ENCODE measurements around the gene ZFP57. TPM values are rescaled to one million over a fixed set of nuclear protein-coding genes. Genes with fewer than 3 reads are reported as not detected.

ZFP57 gene
- polyA plus RNA-seq, 3 donors from 2014 or later = 5.2 to 9.0 TPM; not detected in 1

DNA sequence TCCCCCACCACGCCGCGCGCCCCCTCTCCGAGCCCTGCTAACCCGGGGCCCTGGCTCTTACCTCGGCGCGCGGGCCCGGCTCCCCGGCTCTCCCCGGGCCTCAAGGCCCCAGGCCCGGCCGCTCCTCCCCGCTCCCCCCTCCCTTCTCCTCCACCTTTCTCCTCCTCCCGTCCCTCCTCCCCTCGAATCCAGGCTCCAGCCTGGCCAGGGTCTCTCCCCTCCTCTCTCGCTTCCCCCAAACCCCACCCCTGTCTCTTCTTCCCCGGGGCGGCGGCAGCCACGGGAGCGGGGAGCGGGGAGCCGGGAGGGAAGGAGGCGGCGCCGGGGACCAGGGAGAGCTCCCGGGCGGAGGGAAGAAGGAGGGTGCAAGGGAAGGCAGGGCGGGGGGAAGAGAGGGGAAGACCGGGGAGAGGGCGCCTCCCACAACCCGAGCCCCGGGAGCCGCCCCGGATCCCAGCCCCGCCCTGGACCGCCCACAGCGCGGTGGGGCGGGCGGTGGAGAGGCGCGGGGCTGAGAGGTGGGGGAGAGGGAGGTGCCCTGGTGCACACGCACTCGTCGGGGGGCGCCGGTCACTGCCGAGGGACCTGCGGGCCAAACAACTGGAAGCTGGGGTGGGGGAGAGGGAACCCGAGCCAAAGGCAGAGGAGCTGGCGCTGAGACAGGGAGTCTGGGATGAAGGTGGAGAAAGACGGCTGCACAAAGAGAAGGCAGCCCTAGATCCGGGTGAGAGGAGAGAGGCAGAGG lies 48.0 kb downstream of the ZFP57 start, which contains the start of gene GABBR1:
Gene GABBR1, minus strand, starts transcription at position 395 of the 745 bp plus-strand sequence. CDS start 798 bp downstream, outside the sequence.
- DNase-seq = peak; percentile 27 to 37 (median 32)
- Mint-ChIP-seq H3K27me3 (ENCODE audit: low read depth in 3 of 3) (peaks cover 9 to 33% (median 17%) of the 10 kb centered on the region in 3 donors), H3K9me3 (no peaks in the 10 kb centered on the region), H3K36me3 (no peaks in the 10 kb centered on the region), H3K27ac (peak within 1 kb of the TSS in 3 of 6 donors; percentile 2 to 46 (median 16)), H3K4me1 (peaks cover 31 to 42% of the 10 kb centered on the region in 2 donors), H3K4me3 (peak within 1 kb of the TSS; percentile 86 to 92 (median 91))

GRCh38 chr6:29631860-29632731 lies 48.9 kb downstream of the ZFP57 start:
- peak; percentile 26 to 40 (median 26) for DNase-seq
- H3K27me3 Mint-ChIP-seq (ENCODE audit: low read depth in 3 of 3) = peaks cover 9 to 33% (median 17%) of the 10 kb centered on the region in 3 donors
- H3K36me3 Mint-ChIP-seq = no peaks in the 10 kb centered on the region
- H3K9me3 Mint-ChIP-seq = peaks cover 0 to under 1% (median 0%) of the 10 kb centered on the region in 6 donors
- peak overlapping the region in 2 of 6 donors; percentile 2 to 46 for H3K27ac Mint-ChIP-seq
- H3K4me1 Mint-ChIP-seq = peaks cover 32 to 42% of the 10 kb centered on the region in 2 donors
- peak overlapping the region; percentile 81 to 92 (median 91) for H3K4me3 Mint-ChIP-seq

GRCh38 chr6:29631209-29631810 lies 49.6 kb downstream of the ZFP57 start:
- DNase-seq = no peak
- H3K4me3 Mint-ChIP-seq = peak overlapping the region; percentile 81 to 92 (median 91)
- no peak overlapping the region for H3K27ac Mint-ChIP-seq
- peaks cover 9 to 33% (median 19%) of the 10 kb centered on the region in 3 donors for H3K27me3 Mint-ChIP-seq (ENCODE audit: low read depth in 3 of 3)
- peaks cover 35 to 42% of the 10 kb centered on the region in 2 donors for H3K4me1 Mint-ChIP-seq
- peaks cover 0 to 4% (median 0%) of the 10 kb centered on the region in 6 donors for H3K9me3 Mint-ChIP-seq
- no peaks in the 10 kb centered on the region for H3K36me3 Mint-ChIP-seq

- peaks cover 35 to 42% of the 10 kb centered on the region in 2 donors for H3K4me1 Mint-ChIP-seq
- H3K36me3 Mint-ChIP-seq = no peaks in the 10 kb centered on the region
- H3K9me3 Mint-ChIP-seq = peaks cover 0 to 4% (median 0%) of the 10 kb centered on the region in 6 donors
- no peak for DNase-seq
- no peak overlapping the region for H3K27ac Mint-ChIP-seq
- peak overlapping the region in 1 of 5 donors; percentile 91 for H3K4me3 Mint-ChIP-seq
- H3K27me3 Mint-ChIP-seq (ENCODE audit: low read depth in 3 of 3) = peaks cover 9 to 35% (median 21%) of the 10 kb centered on the region in 3 donors
Observed at GRCh38 chr6:29630315-29630714, 50.6 kb downstream of the ZFP57 start.

GRCh38 chr6:29629571-29629970 lies 51.4 kb downstream of the ZFP57 start:
- Mint-ChIP-seq H3K4me3 (peak overlapping the region in 2 of 5 donors; percentile 84 to 92), H3K9me3 (peaks cover 0 to 4% (median 0%) of the 10 kb centered on the region in 6 donors), H3K36me3 (no peaks in the 10 kb centered on the region), H3K27me3 (ENCODE audit: low read depth in 3 of 3) (peaks cover 9 to 33% (median 21%) of the 10 kb centered on the region in 3 donors), H3K27ac (no peak overlapping the region), H3K4me1 (peaks cover 35 to 42% of the 10 kb centered on the region in 2 donors)
- DNase-seq = no peak

DNA sequence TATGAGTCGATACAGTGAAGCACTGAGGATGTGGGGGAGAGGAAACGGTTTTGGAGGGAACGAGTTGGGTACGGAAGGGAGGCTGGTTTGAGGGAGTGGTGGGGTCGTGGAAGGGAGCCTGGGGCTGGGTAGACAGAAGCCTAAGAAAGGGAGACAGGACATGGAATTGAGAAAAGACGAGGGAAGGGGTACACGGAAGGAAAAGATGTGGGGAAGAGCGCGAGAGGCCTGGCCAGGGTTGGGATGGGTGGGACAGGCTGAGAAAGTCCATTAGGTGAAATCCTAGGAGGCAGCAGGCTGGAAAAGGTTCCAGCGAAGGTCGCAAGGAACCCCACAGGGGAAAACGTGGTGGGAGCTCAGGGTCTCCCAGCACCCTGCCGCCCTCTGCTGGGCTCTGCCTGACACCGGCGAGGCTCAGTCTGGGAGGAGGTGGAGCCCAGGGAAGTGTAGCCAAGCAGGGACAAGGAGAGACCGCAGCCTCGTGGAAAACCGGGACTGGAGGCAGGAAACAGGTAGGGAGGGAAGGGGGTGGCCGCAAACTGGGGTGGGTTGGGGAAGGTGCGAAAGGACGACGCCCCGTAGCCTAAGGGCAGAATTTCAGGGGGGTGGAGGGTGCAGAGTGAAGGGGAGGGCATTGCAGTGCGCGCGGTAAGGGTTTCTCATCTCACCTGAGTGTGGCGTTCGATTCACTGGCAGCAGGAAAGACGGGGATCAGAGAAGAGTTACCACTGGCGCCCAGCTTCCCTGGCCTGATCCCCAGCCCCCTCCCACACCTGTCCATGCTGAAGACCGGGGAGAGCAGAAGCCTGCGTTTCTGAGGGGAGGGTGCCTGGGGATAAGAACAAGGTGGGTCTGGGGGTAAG lies 52.3 kb downstream of the ZFP57 start:
- Mint-ChIP-seq H3K36me3 (no peaks in the 10 kb centered on the region), H3K4me1 (peaks cover 33 to 35% of the 10 kb centered on the region in 2 donors), H3K4me3 (peak overlapping the region; percentile 79 to 92 (median 84)), H3K27ac (peak overlapping the region in 4 of 6 donors; percentile 12 to 64 (median 34)), H3K9me3 (peaks cover 0 to 4% (median 0%) of the 10 kb centered on the region in 6 donors), H3K27me3 (ENCODE audit: low read depth in 3 of 3) (peaks cover 11 to 31% (median 19%) of the 10 kb centered on the region in 3 donors)
- peak in 1 of 3 donors; percentile 27 for DNase-seq

DNA sequence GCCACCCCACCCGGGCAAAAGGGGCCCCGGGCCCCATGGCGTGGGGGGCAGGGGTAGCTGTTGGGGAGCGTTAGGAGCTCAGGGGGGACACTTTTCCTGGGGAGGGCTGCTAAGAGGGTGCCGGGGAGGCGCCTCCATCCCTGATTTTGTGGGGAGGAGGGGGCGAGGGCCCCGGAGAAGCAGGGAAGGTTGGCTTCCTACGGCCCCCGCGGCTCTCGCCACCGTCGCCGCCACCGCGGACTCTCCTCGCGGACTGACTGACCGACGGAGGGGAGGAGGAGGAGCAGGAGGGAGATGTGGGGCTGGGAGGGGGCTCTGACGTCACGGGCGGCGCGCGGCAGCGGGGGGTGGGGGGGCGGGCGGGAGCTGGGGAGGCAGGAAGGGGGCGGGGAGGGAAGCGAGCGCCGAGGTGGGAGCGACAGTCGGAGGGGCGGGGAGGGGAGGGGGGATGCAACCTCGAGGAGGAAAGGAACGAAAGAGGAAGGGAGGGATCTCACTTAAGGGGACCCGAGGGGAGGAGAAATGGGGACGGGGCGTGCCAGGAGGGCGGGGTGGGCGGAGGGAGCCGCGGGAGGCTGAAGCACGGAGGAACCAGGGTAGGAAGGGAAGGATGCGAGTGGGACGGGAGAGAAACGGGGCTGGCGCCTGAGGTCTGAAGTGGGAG lies 53.1 kb downstream of the ZFP57 start:
- H3K4me1 Mint-ChIP-seq = peaks cover 29 to 30% of the 10 kb centered on the region in 2 donors
- peaks cover 0 to 4% (median 0%) of the 10 kb centered on the region in 6 donors for H3K9me3 Mint-ChIP-seq
- H3K36me3 Mint-ChIP-seq = no peaks in the 10 kb centered on the region
- H3K27me3 Mint-ChIP-seq (ENCODE audit: low read depth in 3 of 3) = peaks cover 11 to 27% (median 19%) of the 10 kb centered on the region in 3 donors
- H3K27ac Mint-ChIP-seq = peak overlapping the region in 3 of 6 donors; percentile 12 to 64 (median 20)
- peak overlapping the region; percentile 79 to 92 (median 84) for H3K4me3 Mint-ChIP-seq
- DNase-seq = peak; percentile 22 to 38 (median 26)

DNA sequence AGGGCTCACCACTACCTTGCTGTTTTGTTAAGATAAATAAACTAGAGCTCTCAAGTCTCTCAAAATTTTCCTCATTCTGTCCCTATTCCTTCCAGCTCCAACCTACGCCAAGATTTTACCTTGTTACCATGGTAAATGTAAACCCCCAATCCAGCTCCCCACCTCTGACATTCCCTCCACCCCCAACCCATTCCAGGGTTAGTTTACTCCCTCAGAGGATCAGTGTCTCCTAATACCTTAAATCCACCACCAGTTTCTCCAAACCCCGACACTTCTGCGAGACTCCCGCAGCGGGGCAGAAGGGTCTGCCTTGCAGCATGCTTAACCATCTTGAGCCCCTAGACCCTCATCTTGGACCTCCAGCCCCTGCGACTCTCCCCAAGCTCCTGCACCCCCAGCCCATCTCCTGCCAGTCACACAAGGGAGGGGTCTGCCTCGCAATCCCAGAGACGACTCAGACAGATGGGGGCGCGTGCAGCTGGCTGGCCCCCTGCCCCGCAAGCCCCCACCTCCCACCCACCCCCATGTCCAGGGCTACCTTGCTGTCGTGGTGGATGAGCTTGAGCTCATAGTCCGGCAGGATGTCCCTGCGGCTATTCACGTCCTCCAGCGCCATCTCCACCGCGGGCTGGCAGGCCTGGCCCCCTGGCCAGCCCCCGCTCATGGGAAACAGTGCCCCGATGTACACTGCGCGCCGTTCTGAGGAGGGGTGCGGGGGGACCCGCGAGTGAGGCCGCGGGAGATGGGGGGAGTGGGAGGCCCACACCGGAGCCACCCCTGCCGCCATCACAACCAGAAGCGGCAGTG lies 53.8 kb downstream of the ZFP57 start:
- H3K4me1 Mint-ChIP-seq = peaks cover 28% of the 10 kb centered on the region in 2 donors
- peak overlapping the region; percentile 57 to 80 (median 74) for H3K4me3 Mint-ChIP-seq
- H3K27ac Mint-ChIP-seq = peak overlapping the region in 3 of 6 donors; percentile 41 to 71 (median 53)
- H3K36me3 Mint-ChIP-seq = no peaks in the 10 kb centered on the region
- no peak for DNase-seq
- H3K27me3 Mint-ChIP-seq (ENCODE audit: low read depth in 3 of 3) = peaks cover 10 to 27% (median 19%) of the 10 kb centered on the region in 3 donors
- H3K9me3 Mint-ChIP-seq = peaks cover 0 to 5% (median 0%) of the 10 kb centered on the region in 6 donors

DNA sequence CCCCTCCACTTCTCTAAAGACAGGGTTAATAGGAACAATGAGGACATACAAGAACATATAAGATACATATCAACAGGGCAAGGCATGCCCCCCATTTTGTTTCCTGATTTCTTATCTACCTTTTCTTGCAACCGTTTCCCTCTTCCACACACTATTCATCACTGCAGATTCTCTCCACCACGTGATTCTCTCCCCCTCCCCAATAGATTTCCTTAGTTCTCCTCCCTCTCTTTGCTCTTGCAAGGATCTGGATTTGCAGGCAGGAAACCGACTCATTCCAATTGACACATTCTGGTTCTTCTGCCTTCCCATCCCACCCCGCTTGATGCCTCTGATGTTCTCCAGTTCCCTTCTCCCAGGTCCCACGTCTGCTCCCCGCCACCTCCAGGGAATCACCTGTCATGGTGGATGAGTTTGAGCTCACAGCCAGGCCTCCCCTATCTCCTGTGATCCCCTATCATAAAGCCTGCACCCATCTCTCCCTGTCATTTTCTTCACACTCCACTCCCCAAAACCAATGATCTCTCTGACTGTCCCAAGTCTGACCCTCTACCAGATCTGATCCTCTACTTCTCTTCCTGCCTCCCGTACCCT lies 55.5 kb downstream of the ZFP57 start:
- Mint-ChIP-seq H3K9me3 (peaks cover 0 to 5% (median 0%) of the 10 kb centered on the region in 6 donors), H3K27me3 (ENCODE audit: low read depth in 3 of 3) (peaks cover 2 to 14% (median 12%) of the 10 kb centered on the region in 3 donors), H3K36me3 (no peaks in the 10 kb centered on the region), H3K4me1 (peaks cover 14 to 15% of the 10 kb centered on the region in 2 donors), H3K4me3 (no peak overlapping the region), H3K27ac (no peak overlapping the region)
- DNase-seq = no peak

- DNase-seq = no peak
Observed at GRCh38 chr6:29624520-29624961, 56.4 kb downstream of the ZFP57 start.

More at GRCh38 chr6:29624520-29624961, 56.4 kb downstream of the ZFP57 start:
- Mint-ChIP-seq H3K36me3 (no peaks in the 10 kb centered on the region), H3K4me1 (peaks cover 14 to 15% of the 10 kb centered on the region in 2 donors), H3K27me3 (ENCODE audit: low read depth in 3 of 3) (peaks cover 2 to 13% (median 12%) of the 10 kb centered on the region in 3 donors), H3K4me3 (no peak overlapping the region), H3K9me3 (peaks cover 0 to 5% (median 0%) of the 10 kb centered on the region in 6 donors), H3K27ac (no peak overlapping the region)
